Fibroblast of peridontal ligament (primary cell): Measurements from ENCODE around the gene MICB.
"Not testable (repeated sequence)": the region's sequence is repeated elsewhere in the genome, so short reads cannot be mapped to it uniquely, and the experiment has no call there.

Source experiments
- DNase-seq: peaks from one replicate; pipeline ENCODE4 v3.0.0-alpha.2; 2010; ENCODE audit errors: extremely low read depth

MICB gene

GRCh38 chr6:31509036-31509435 is 11.1 kb downstream of the MICB start:
- DNase-seq, result not testable (repeated sequence)

- DNase-seq, result no peak
Measured at GRCh38 chr6:31510007-31510406, 12.1 kb downstream of the MICB start.

GRCh38 chr6:31513456-31514165 is 15.7 kb downstream of the MICB start:
- DNase-seq, result no peak

- DNase-seq, result no peak
Measured at GRCh38 chr6:31521835-31522234, 23.9 kb downstream of the MICB start.

- DNase-seq, result no peak
Measured at GRCh38 chr6:31525553-31525931, 27.6 kb downstream of the MICB start.

GRCh38 chr6:31525932-31526591 is 28.1 kb downstream of the MICB start:
- DNase-seq, result no peak

- no peak for DNase-seq
Measured at GRCh38 chr6:31528307-31528777, 30.4 kb downstream of the MICB start.

GRCh38 chr6:31528821-31529328 is 30.9 kb downstream of the MICB start, which contains the start of gene MCCD1:
Gene MCCD1 (plus strand): TSS chr6:31528962. CDS start chr6:31529015, 53 bp downstream.
- no peak for DNase-seq

GRCh38 chr6:31529329-31530150 is 31.6 kb downstream of the MICB start:
- no peak for DNase-seq

- DNase-seq, result no peak
Measured at GRCh38 chr6:31530659-31531058, 32.7 kb downstream of the MICB start.

- no peak for DNase-seq
Measured at GRCh38 chr6:31531162-31531561, 33.2 kb downstream of the MICB start.

GRCh38 chr6:31531771-31532643 is 34.1 kb downstream of the MICB start:
- DNase-seq, result no peak

GRCh38 chr6:31532644-31533454 is 34.9 kb downstream of the MICB start:
- DNase-seq, result no peak

- no peak for DNase-seq
Measured at GRCh38 chr6:31533455-31533841, 35.5 kb downstream of the MICB start.

GRCh38 chr6:31534011-31534410 is 36.1 kb downstream of the MICB start:
- no peak for DNase-seq

GRCh38 chr6:31534521-31535040 is 36.6 kb downstream of the MICB start:
- DNase-seq, result no peak

- DNase-seq, result no peak
Measured at GRCh38 chr6:31535538-31536324, 37.8 kb downstream of the MICB start.

GRCh38 chr6:31538805-31539400 is 41.0 kb downstream of the MICB start:
- no peak for DNase-seq

GRCh38 chr6:31540640-31541039 is 42.7 kb downstream of the MICB start:
- no peak for DNase-seq
